CD14-positive monocyte (primary cell): ENCODE measurements around the gene ZNF503. TPM values are rescaled to one million over a fixed set of nuclear protein-coding genes. Genes with fewer than 3 reads are reported as not detected.

Source experiments
- DNase-seq, 3 donors: peaks; one replicate each; pipeline ENCODE4 v3.0.0-alpha.2; 2011 to 2022
- H2AFZ ChIP-seq: 2 replicates; pipeline ENCODE4 v1.6.0; 2012; ENCODE audit warnings: mild to moderate bottlenecking, low read depth, low read length, inconsistent platforms; ENCODE audit not compliant: insufficient read depth, poor library complexity, severe bottlenecking
- H3K27ac ChIP-seq, 2 donors: 1 replicate in 1 of 2; 2 replicates in 1 of 2; pipeline ENCODE4 v1.5.1; 2012 to 2013; ENCODE audit warnings: low read length in 2 of 2, control low read depth in 1 of 2, inconsistent platforms in 1 of 2, low read depth in 1 of 2, mild to moderate bottlenecking in 1 of 2
- H3K27me3 ChIP-seq, 2 donors: one replicate each; pipeline versions ENCODE4 v1.6.0 to v1.6.1; 2011 to 2013; ENCODE audit warnings: low read length in 2 of 2; ENCODE audit not compliant: control insufficient read depth in 2 of 2, insufficient read depth in 2 of 2
- H3K36me3 ChIP-seq, 2 donors: replicated peaks in 1 of 2; 1 replicate in 1 of 2; 2 replicates in 1 of 2; pipeline versions ENCODE4 v1.5.1 to v1.6.1; 2012 to 2013; ENCODE audit warnings: low read length in 2 of 2, control low read depth in 1 of 2, inconsistent platforms in 1 of 2, mild to moderate bottlenecking in 1 of 2; ENCODE audit not compliant: insufficient read depth in 2 of 2, control insufficient read depth in 1 of 2
- H3K4me1 ChIP-seq, 2 donors: 1 replicate in 1 of 2; 2 replicates in 1 of 2; pipeline versions ENCODE4 v1.5.1 to v1.6.1; 2012 to 2013; ENCODE audit warnings: low read length in 2 of 2, control low read depth in 1 of 2, inconsistent platforms in 1 of 2, mild to moderate bottlenecking in 1 of 2, moderate library complexity in 1 of 2; ENCODE audit not compliant: insufficient read depth in 2 of 2, control insufficient read depth in 1 of 2
- H3K4me2 ChIP-seq: replicated peaks from 2 replicates; pipeline ENCODE3; 2012; ENCODE audit warnings: low read length, moderate library complexity, mild to moderate bottlenecking; ENCODE audit not compliant: poor library complexity, severe bottlenecking; ENCODE audit errors: extremely low read depth
- H3K4me3 ChIP-seq, 3 experiments: fragments of 200-600 bp in 1 of 3; sonication (generic) in 1 of 3; replicated peaks in 1 of 3; 1 replicate in 2 of 3; 2 replicates in 1 of 3; pipeline ENCODE4 v1.5.1; 2011 to 2013; ENCODE audit warnings: low read length in 3 of 3, mild to moderate bottlenecking in 3 of 3, control low read depth in 2 of 3, low read depth in 2 of 3, inconsistent platforms in 1 of 3, moderate library complexity in 1 of 3
- H3K79me2 ChIP-seq: 2 replicates; pipeline ENCODE4 v1.6.0; 2012; ENCODE audit warnings: mild to moderate bottlenecking, control low read depth, inconsistent platforms, low read length, moderate library complexity; ENCODE audit not compliant: insufficient read depth
- H3K9ac ChIP-seq: 2 replicates; pipeline ENCODE4 v1.6.0; 2017; ENCODE audit warnings: low read length, mild to moderate bottlenecking; ENCODE audit not compliant: insufficient read depth, poor library complexity, severe bottlenecking
- H3K9me3 ChIP-seq, 2 donors: replicated peaks in 1 of 2; 1 replicate in 1 of 2; 2 replicates in 1 of 2; pipeline versions ENCODE4 v1.5.1 to v1.6.1; 2012 to 2013; ENCODE audit warnings: low read length in 2 of 2, control low read depth in 1 of 2; ENCODE audit not compliant: control insufficient read depth in 1 of 2, insufficient read depth in 1 of 2
- H4K20me1 ChIP-seq: 2 replicates; pipeline ENCODE4 v1.6.0; 2012; ENCODE audit warnings: mild to moderate bottlenecking, low read length, control low read depth, moderate library complexity; ENCODE audit not compliant: insufficient read depth
- H3K27ac Mint-ChIP-seq, 7 donors: one replicate each; pipeline ENCODE4 v1.8.0; 2020; ENCODE audit warnings: mild to moderate bottlenecking in 7 of 7, mixed read lengths in 7 of 7, moderate library complexity in 6 of 7, inconsistent platforms in 2 of 7
- H3K27me3 Mint-ChIP-seq, 3 donors: one replicate each; pipeline ENCODE4 v1.8.0; 2021 to 2022; ENCODE audit warnings: low read depth in 3 of 3, mild to moderate bottlenecking in 3 of 3, mixed read lengths in 3 of 3, moderate library complexity in 3 of 3, inconsistent platforms in 1 of 3
- H3K36me3 Mint-ChIP-seq, 2 donors: one replicate each; pipeline ENCODE4 v1.8.0; 2020; ENCODE audit warnings: mixed read lengths in 2 of 2, inconsistent platforms in 1 of 2, mild to moderate bottlenecking in 1 of 2
- H3K4me1 Mint-ChIP-seq: one replicate; pipeline ENCODE4 v1.8.0; 2020; ENCODE audit warnings: mild to moderate bottlenecking, mixed read lengths
- H3K4me3 Mint-ChIP-seq, 2 donors: one replicate each; pipeline ENCODE4 v1.8.0; 2020; ENCODE audit warnings: mild to moderate bottlenecking in 2 of 2, mixed read lengths in 2 of 2, moderate library complexity in 1 of 2
- H3K9me3 Mint-ChIP-seq, 7 donors: one replicate each; pipeline ENCODE4 v1.8.0; 2020 to 2022; ENCODE audit warnings: mixed read lengths in 7 of 7, mild to moderate bottlenecking in 6 of 7, moderate library complexity in 6 of 7, inconsistent platforms in 2 of 7
- WGBS: methylation state at CpG from one replicate; pipeline ENCODE4 v1.1.5; 2013; ENCODE audit warnings: missing lambda C conversion rate; ENCODE audit not compliant: insufficient coverage; 5-methylcytosine and 5-hydroxymethylcytosine counted together
- intact Hi-C, 2 donors: fragments of 100-400 bp; cut with micrococcal nuclease; formaldehyde crosslinking; loops; one replicate each; pipeline versions ENCODE4 v1.15.0 to v1.15.1; 2023
- polyA plus RNA-seq, 3 donors: library from polyadenylated mRNA; depleted of rRNA in 1 of 3; unstranded in 2 of 3; stranded (reverse) in 1 of 3; fragments of 300-500 nt in 2 of 3; fragments of >200 nt in 1 of 3; fragmentation: Illumina TruSeq in 2 of 3; gene quantifications; 1 replicate in 2 of 3; 2 replicates in 1 of 3; pipeline ENCODE4 v1.2.3, GENCODE V29; 2012 to 2021
- TF ChIP-seq, protein P1 (sequence below): fragments of 200-600 bp; IDR thresholded peaks from one replicate; pipeline ENCODE4 v1.8.0; 2022; ENCODE audit warnings: antibody characterized with exemption, mild to moderate bottlenecking

Gene ZNF503
- polyA plus RNA-seq, 3 donors: 0.65 to 7.2 (median 1.3) TPM

DNA sequence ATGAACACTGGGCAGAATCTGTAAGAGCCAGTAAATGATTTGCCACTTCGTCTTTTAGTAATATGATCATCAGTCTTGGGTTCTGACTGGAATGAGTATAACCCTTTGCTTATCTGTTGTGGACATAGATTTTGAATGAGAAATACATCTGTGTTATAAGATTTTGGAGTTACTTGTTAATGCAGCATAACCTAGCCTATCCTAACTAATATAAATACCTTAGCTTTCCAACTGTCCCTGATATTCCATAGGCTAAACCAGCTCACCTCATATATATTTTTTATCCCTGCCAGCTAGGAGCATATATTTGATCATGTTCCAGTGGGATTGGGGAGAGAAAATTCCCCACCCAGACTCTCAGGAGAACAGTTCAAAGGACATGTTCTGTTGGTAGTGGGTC lies 44.9 kb upstream of the ZNF503 start:
- peaks cover 23% of the 10 kb centered on the region for H4K20me1 ChIP-seq
- peaks cover 19 to 37% (median 29%) of the 10 kb centered on the region in 7 donors for H3K9me3 Mint-ChIP-seq
- TF ChIP-seq, protein P1, sequence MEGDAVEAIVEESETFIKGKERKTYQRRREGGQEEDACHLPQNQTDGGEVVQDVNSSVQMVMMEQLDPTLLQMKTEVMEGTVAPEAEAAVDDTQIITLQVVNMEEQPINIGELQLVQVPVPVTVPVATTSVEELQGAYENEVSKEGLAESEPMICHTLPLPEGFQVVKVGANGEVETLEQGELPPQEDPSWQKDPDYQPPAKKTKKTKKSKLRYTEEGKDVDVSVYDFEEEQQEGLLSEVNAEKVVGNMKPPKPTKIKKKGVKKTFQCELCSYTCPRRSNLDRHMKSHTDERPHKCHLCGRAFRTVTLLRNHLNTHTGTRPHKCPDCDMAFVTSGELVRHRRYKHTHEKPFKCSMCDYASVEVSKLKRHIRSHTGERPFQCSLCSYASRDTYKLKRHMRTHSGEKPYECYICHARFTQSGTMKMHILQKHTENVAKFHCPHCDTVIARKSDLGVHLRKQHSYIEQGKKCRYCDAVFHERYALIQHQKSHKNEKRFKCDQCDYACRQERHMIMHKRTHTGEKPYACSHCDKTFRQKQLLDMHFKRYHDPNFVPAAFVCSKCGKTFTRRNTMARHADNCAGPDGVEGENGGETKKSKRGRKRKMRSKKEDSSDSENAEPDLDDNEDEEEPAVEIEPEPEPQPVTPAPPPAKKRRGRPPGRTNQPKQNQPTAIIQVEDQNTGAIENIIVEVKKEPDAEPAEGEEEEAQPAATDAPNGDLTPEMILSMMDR: no peak
- no peak overlapping the region for H3K4me2 ChIP-seq
- no peak overlapping the region for H3K4me3 Mint-ChIP-seq
- H3K27ac ChIP-seq: no peak overlapping the region
- H3K36me3 ChIP-seq: peaks cover 25 to 76% of the 10 kb centered on the region in 2 donors
- no peak overlapping the region for H2AFZ ChIP-seq
- peaks cover 45 to 79% of the 10 kb centered on the region in 2 donors for H3K36me3 Mint-ChIP-seq
- H3K27me3 Mint-ChIP-seq: no peaks in the 10 kb centered on the region
- peaks cover 7% of the 10 kb centered on the region for H3K4me1 Mint-ChIP-seq
- no peaks in the 10 kb centered on the region for H3K27me3 ChIP-seq
- no peaks in the 10 kb centered on the region for H3K4me1 ChIP-seq
- no peak for DNase-seq
- no peak overlapping the region for H3K4me3 ChIP-seq
- peaks cover 95% of the 10 kb centered on the region for H3K79me2 ChIP-seq
- H3K9ac ChIP-seq: no peak overlapping the region
- H3K27ac Mint-ChIP-seq: no peak overlapping the region
- H3K9me3 ChIP-seq: peaks cover 18 to 32% of the 10 kb centered on the region in 2 donors
- intact Hi-C loops: no loop called here
- WGBS: no CpG with 5 or more reads among the region's 1 CpG

DNA sequence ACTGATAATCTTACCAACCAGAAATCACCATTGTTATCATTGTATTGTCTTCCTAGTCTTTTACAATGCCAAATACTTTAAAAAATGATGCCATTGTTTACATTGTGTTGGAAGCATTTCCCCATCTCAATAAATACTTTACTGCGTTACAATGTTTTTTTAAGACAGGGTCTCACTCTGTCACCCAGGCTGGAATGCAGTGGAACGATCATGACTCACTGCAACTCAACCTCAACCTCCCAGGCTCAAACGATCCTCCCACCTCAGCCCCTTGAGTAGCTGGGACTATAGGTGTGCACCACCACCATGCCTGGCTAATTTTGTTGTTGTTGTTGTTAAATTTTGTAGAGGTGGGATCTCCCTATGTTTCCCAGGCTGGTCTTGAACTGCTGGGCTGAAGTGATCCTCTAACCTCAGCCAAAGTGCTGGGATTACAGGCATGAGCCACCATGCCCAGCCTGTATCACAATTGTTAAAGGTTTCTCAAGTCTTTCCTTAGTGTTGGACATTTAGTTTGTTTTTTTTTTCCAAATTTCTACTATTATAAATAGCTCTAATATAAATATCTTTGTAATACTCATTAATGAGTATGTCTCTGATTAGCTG lies 43.3 kb upstream of the ZNF503 start:
- intact Hi-C loops: no loop called here
- H3K9me3 Mint-ChIP-seq: peaks cover 20 to 37% (median 29%) of the 10 kb centered on the region in 7 donors
- Histone ChIP-seq H3K9ac (no peak overlapping the region), H4K20me1 (peaks cover 20% of the 10 kb centered on the region), H3K27ac (no peak overlapping the region), H2AFZ (no peak overlapping the region), H3K4me1 (no peaks in the 10 kb centered on the region), H3K27me3 (no peaks in the 10 kb centered on the region), H3K36me3 (peaks cover 26 to 74% of the 10 kb centered on the region in 2 donors), H3K79me2 (peaks cover 95% of the 10 kb centered on the region), H3K4me3 (no peak overlapping the region), H3K9me3 (peaks cover 18 to 32% of the 10 kb centered on the region in 2 donors), H3K4me2 (no peak overlapping the region)
- no peak for DNase-seq
- no peak overlapping the region for H3K4me3 Mint-ChIP-seq
- H3K27ac Mint-ChIP-seq: no peak overlapping the region
- TF ChIP-seq, protein P1: no peak
- peaks cover 0 to 2% (median 0%) of the 10 kb centered on the region in 3 donors for H3K27me3 Mint-ChIP-seq
- 100% methylated on average over 1 of the region's 3 CpGs for WGBS
- H3K4me1 Mint-ChIP-seq: peaks cover 16% of the 10 kb centered on the region
- peaks cover 49 to 83% of the 10 kb centered on the region in 2 donors for H3K36me3 Mint-ChIP-seq
